GM12873 (cell line): Measurements from ENCODE around the gene TCF7L1.

Source experiments
- CTCF ChIP-seq: IDR thresholded peaks from 2 replicates; pipeline ENCODE4 v1.5.1; 2012; ENCODE audit warnings: low read depth, mild to moderate bottlenecking, moderate library complexity, low read length, control low read depth; ENCODE audit not compliant: insufficient read depth; ENCODE audit errors: missing control alignments

Gene TCF7L1

GRCh38 chr2:85291425-85292023, 158.3 kb downstream of the TCF7L1 start:
- no peak for TF ChIP-seq CTCF

DNA sequence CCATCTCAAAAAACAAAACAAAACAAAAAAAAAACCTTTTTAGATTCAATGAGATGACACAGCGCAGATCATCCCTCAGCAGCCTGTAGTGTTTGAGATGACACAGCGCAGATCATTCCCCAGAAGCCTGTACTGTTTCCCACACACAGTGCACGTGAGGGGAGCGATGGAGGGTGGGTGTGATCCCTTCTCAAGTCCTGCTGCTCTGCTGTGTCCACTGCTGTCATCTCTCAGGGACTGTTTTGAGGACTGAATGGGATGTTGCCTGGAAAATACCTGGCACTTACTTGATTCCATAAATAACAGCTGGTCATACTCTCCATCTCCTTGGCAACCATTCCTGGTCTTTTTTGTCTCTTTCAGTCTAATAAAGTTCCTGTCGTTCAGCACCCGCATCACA, 168.9 kb downstream of the TCF7L1 start:
- no peak for TF ChIP-seq CTCF

DNA sequence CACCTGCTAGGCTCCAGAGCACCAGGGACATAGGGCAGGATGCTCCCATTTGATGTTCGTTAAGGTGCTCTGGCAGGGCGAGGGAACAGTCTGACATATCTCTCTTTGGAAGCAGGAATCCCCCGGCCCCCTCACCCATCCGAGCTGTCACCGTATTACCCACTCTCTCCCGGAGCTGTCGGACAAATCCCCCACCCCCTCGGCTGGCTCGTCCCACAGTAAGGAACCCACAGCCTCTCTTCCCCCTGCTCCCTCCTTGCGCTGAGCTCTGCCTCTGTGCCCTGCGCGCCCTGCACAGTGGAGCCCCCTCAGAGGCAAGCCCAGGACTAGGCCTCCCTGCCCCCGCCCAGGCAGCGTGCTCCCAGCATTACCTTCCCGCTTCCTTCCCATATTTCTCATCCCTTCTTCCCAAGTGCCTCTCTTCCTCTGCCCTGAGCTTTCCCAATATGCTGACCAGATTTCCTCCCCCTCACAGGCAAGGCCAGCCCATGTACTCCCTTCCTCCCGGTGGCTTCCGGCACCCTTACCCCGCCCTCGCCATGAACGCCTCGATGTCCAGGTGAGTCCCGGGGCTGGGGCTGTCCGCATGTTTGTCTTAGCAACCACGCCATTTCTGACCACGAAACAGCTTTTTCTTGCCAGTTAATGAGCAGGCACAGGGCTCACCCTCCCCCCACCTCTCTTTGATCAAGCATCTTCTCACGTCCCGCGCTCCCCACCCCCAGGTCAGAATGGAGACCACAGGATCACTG, 170.8 kb downstream of the TCF7L1 start:
- TF ChIP-seq CTCF: no peak

DNA sequence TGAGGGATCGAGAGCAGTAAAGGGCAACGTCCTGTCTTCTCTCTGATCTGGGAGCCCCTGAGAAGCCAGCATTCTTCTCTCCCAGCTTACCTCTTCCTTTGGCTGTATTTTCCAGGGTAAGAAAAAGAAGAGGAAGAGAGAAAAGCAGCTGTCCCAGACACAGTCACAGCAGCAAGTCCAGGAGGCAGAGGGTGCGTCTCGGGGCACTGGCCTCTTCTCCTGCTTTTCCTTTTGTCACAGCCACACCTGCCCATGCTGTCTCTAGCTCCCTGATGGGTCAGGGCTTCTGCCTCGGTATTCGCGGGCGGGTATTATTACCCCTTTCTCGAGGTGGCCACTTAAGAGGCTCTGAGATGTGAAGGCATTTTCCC, 174.3 kb downstream of the TCF7L1 start:
- TF ChIP-seq CTCF: no peak

GRCh38 chr2:85308201-85308600, 175.0 kb downstream of the TCF7L1 start:
- TF ChIP-seq CTCF: no peak

- no peak for TF ChIP-seq CTCF
Measured at GRCh38 chr2:85308896-85309555, 175.8 kb downstream of the TCF7L1 start.

- TF ChIP-seq CTCF: no peak
Measured at GRCh38 chr2:85309699-85310321, 176.6 kb downstream of the TCF7L1 start.
